ENCODE measurements around the gene RAB7A. TPM values are rescaled to one million over a fixed set of nuclear protein-coding genes. Genes with fewer than 3 reads are reported as not detected.
A peak's percentile ranks its signal among the peaks of the same experiment; 100 is the strongest.
"Not testable (repeated sequence)": the region's sequence is repeated elsewhere in the genome, so short reads cannot be mapped to it uniquely, and the experiment has no call there.

RAB7A gene
- polyA plus RNA-seq, 1 donor (not counting 4 experiments of a cell fraction or from before 2014, with no cell fraction given) = 364 TPM

DNA sequence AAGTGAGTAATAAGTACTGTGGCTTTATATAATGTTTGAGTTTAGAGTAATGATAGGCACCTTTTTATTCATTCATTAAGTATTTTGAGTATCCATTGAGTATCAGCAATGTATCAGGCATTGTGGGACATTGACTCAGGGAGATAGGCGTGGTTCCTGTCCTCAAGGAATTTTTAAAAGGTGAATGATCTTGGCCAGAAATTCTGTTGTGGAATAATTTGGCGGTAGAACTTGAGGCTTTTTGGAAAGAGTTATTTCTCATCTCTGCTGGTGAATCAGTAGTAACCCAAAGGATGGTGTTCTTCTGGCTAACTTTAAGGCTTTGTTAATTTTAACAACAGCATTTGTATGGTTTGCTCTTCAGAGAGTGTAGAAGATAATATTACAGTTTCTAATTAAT is 2.0 kb downstream of the RAB7A start:
- Histone ChIP-seq H3K27me3 (ENCODE audit: control insufficient read depth, extremely low read depth, insufficient read depth, low read length) (no peaks in the 10 kb centered on the region), H3K4me2 (ENCODE audit: control insufficient read depth, extremely low read depth, insufficient read depth, low read depth, low read length) (peak overlapping the region; percentile 96), H3K36me3 (ENCODE audit: control insufficient read depth in 2 of 2, extremely low read depth in 1 of 2, insufficient read depth in 2 of 2, low read length in 2 of 2) (peaks cover 0 to 2% of the 10 kb centered on the region in 2 experiments), H3K4me1 (ENCODE audit: control insufficient read depth, extremely low read depth, insufficient read depth, low read length) (peaks cover 19% of the 10 kb centered on the region), H3K4me3 (ENCODE audit: control insufficient read depth in 2 of 3, extremely low read depth in 1 of 3, insufficient read depth in 2 of 3, low read depth in 1 of 3, low read length in 3 of 3) (peak overlapping the region; percentile 85 to 99 (median 93)), H3K9me1 (ENCODE audit: control insufficient read depth, extremely low read depth, insufficient read depth, low read length) (peaks cover 5% of the 10 kb centered on the region), H3K9ac (ENCODE audit: control insufficient read depth, extremely low read depth, insufficient read depth, low read length) (peak overlapping the region; percentile 99), H2AFZ (ENCODE audit: control insufficient read depth, low read length) (no peak overlapping the region), H3K79me2 (ENCODE audit: control insufficient read depth, insufficient read depth, low read length) (peaks cover 69% of the 10 kb centered on the region), H3K27ac (ENCODE audit: control insufficient read depth, insufficient read depth, low read length) (peak overlapping the region; percentile 97), H3K9me3 (ENCODE audit: control insufficient read depth, low read depth, low read length) (no peaks in the 10 kb centered on the region), H4K20me1 (ENCODE audit: control insufficient read depth, extremely low read depth, insufficient read depth, low read length) (peaks cover 38% of the 10 kb centered on the region)
- FAIRE-seq (no peak), DNase-seq (ENCODE audit: low read depth, low spot score) (no peak)
- no peak for TF ChIP-seq EZH2 (IDR thresholded peaks at IDR 0.05; ENCODE audit: low read length)
- TF ChIP-seq, protein P1, sequence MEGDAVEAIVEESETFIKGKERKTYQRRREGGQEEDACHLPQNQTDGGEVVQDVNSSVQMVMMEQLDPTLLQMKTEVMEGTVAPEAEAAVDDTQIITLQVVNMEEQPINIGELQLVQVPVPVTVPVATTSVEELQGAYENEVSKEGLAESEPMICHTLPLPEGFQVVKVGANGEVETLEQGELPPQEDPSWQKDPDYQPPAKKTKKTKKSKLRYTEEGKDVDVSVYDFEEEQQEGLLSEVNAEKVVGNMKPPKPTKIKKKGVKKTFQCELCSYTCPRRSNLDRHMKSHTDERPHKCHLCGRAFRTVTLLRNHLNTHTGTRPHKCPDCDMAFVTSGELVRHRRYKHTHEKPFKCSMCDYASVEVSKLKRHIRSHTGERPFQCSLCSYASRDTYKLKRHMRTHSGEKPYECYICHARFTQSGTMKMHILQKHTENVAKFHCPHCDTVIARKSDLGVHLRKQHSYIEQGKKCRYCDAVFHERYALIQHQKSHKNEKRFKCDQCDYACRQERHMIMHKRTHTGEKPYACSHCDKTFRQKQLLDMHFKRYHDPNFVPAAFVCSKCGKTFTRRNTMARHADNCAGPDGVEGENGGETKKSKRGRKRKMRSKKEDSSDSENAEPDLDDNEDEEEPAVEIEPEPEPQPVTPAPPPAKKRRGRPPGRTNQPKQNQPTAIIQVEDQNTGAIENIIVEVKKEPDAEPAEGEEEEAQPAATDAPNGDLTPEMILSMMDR (optimal IDR thresholded peaks at IDR 0.05 in 1 of 3, IDR thresholded peaks at IDR 0.05 in 1 of 3, conservative IDR thresholded peaks at IDR 0.05 in 1 of 3; ENCODE audit: extremely low read depth in 1 of 3, insufficient read depth in 2 of 3, low read length in 3 of 3) = no peak
- dilution Hi-C loops (cut with MboI; ENCODE audit: extremely low pct_ligation_motif_present, low sequenced_read_pairs) = no loop called here

DNA sequence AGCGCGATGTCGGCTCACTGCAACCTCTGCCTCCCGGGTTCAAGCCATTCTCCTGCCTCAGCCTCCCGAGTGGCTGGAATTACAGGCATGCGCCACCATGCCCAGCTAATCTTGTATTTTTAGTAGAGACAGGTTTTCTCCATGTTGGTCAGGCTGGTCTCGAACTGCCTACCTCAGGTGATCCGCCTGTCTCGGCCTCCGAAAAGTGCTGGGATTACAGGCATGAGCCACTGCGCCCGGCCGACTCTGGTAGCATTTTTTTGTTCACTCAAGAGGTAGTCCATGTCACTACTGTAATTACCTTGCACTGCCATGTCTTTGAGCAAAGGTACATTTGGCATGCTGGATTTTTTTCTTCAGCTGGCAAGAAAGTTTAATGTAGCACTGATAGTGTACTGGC is 2.5 kb downstream of the RAB7A start:
- H3K27me3 ChIP-seq (ENCODE audit: control insufficient read depth, extremely low read depth, insufficient read depth, low read length); H3K36me3 ChIP-seq (ENCODE audit: control insufficient read depth in 2 of 2, extremely low read depth in 1 of 2, insufficient read depth in 2 of 2, low read length in 2 of 2); H3K9me1 ChIP-seq (ENCODE audit: control insufficient read depth, extremely low read depth, insufficient read depth, low read length); H3K9me3 ChIP-seq (ENCODE audit: control insufficient read depth, low read depth, low read length); FAIRE-seq; H2AFZ ChIP-seq (ENCODE audit: control insufficient read depth, low read length); dilution Hi-C loops (cut with MboI; ENCODE audit: extremely low pct_ligation_motif_present, low sequenced_read_pairs); DNase-seq (ENCODE audit: low read depth, low spot score): not testable (repeated sequence)
- H3K4me3 ChIP-seq (ENCODE audit: control insufficient read depth in 2 of 3, extremely low read depth in 1 of 3, insufficient read depth in 2 of 3, low read depth in 1 of 3, low read length in 3 of 3) = peak overlapping the region in 1 of 3 experiments; percentile 85
- H3K27ac ChIP-seq (ENCODE audit: control insufficient read depth, insufficient read depth, low read length) = peak overlapping the region; percentile 97
- H3K79me2 ChIP-seq (ENCODE audit: control insufficient read depth, insufficient read depth, low read length) = peaks cover 74% of the 10 kb centered on the region
- peaks cover 19% of the 10 kb centered on the region for H3K4me1 ChIP-seq (ENCODE audit: control insufficient read depth, extremely low read depth, insufficient read depth, low read length)
- peak overlapping the region; percentile 96 for H3K4me2 ChIP-seq (ENCODE audit: control insufficient read depth, extremely low read depth, insufficient read depth, low read depth, low read length)
- H3K9ac ChIP-seq (ENCODE audit: control insufficient read depth, extremely low read depth, insufficient read depth, low read length) = peak overlapping the region; percentile 18
- H4K20me1 ChIP-seq (ENCODE audit: control insufficient read depth, extremely low read depth, insufficient read depth, low read length) = peaks cover 42% of the 10 kb centered on the region

DNA sequence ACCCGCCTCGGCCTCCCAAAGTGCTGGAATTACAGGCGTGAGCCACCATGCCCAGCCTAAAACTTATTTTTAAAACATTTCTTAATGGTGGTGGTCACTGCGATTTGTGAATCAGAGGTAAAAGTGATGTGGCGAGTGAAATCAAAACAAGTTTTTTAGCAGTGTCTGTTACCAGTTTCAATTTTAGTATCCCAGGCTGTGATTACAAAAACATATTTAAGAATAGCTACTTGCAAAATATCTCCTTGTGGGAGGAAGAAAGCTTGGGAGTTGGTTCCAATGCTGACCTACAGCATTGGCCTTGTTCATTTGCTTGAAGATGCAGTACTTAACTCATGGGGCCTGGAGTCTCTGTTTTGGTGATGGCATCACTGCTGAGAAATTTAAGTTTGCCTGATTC is 4.5 kb downstream of the RAB7A start:
- Histone ChIP-seq H2AFZ (ENCODE audit: control insufficient read depth, low read length) (no peak overlapping the region), H3K36me3 (ENCODE audit: control insufficient read depth in 2 of 2, extremely low read depth in 1 of 2, insufficient read depth in 2 of 2, low read length in 2 of 2) (peaks cover 0 to 2% of the 10 kb centered on the region in 2 experiments), H3K9me3 (ENCODE audit: control insufficient read depth, low read depth, low read length) (no peaks in the 10 kb centered on the region), H3K9me1 (ENCODE audit: control insufficient read depth, extremely low read depth, insufficient read depth, low read length) (peaks cover 5% of the 10 kb centered on the region), H3K4me1 (ENCODE audit: control insufficient read depth, extremely low read depth, insufficient read depth, low read length) (peaks cover 27% of the 10 kb centered on the region), H3K79me2 (ENCODE audit: control insufficient read depth, insufficient read depth, low read length) (peaks cover 94% of the 10 kb centered on the region), H3K4me2 (ENCODE audit: control insufficient read depth, extremely low read depth, insufficient read depth, low read depth, low read length) (no peak overlapping the region), H3K9ac (ENCODE audit: control insufficient read depth, extremely low read depth, insufficient read depth, low read length) (no peak overlapping the region), H3K27ac (ENCODE audit: control insufficient read depth, insufficient read depth, low read length) (no peak overlapping the region), H3K27me3 (ENCODE audit: control insufficient read depth, extremely low read depth, insufficient read depth, low read length) (no peaks in the 10 kb centered on the region), H4K20me1 (ENCODE audit: control insufficient read depth, extremely low read depth, insufficient read depth, low read length) (peaks cover 56% of the 10 kb centered on the region), H3K4me3 (ENCODE audit: control insufficient read depth in 2 of 3, extremely low read depth in 1 of 3, insufficient read depth in 2 of 3, low read depth in 1 of 3, low read length in 3 of 3) (no peak overlapping the region)
- FAIRE-seq (no peak), DNase-seq (ENCODE audit: low read depth, low spot score) (no peak)
- dilution Hi-C loops (cut with MboI; ENCODE audit: extremely low pct_ligation_motif_present, low sequenced_read_pairs) = no loop called here
- TF ChIP-seq EZH2 (IDR thresholded peaks at IDR 0.05; ENCODE audit: low read length) = no peak
